GM12872 (cell line): Measurements from ENCODE around the gene CDYL.

Experiments
- CTCF ChIP-seq: IDR thresholded peaks from 3 replicates; pipeline ENCODE4 v1.5.1; 2011; ENCODE audit warnings: low read depth, mild to moderate bottlenecking, low read length, moderate library complexity; ENCODE audit not compliant: insufficient read depth

CDYL gene

GRCh38 chr6:4973982-4974745 is 198.0 kb downstream of the CDYL start:
- TF ChIP-seq CTCF = no peak

DNA sequence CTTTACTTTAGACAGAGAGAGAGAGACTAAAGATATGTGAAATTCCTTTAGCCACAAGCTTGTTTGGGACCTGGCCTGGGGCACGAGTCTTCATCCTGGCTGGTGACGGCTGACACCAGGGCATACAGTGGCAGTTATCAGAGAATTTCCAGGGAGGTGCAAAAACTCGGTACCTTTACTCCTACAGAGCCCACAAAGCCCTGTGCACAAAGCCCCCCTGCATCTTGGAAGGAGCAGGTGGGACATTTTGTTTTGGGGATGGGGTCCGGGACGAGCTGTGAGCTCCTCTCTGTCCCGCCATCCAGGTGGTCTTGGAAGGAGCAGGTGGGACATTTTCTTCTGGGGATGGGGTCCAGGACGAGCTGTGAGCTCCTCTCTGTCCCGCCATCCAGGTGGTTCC is 198.8 kb downstream of the CDYL start:
- TF ChIP-seq CTCF = no peak

GRCh38 chr6:4975506-4975905 is 199.3 kb downstream of the CDYL start:
- TF ChIP-seq CTCF = no peak

- TF ChIP-seq CTCF = no peak
These were observed 201.3 kb downstream of the CDYL start for GRCh38 chr6:4977468-4977867.

GRCh38 chr6:4979426-4979825 is 203.2 kb downstream of the CDYL start:
- no peak for TF ChIP-seq CTCF

DNA sequence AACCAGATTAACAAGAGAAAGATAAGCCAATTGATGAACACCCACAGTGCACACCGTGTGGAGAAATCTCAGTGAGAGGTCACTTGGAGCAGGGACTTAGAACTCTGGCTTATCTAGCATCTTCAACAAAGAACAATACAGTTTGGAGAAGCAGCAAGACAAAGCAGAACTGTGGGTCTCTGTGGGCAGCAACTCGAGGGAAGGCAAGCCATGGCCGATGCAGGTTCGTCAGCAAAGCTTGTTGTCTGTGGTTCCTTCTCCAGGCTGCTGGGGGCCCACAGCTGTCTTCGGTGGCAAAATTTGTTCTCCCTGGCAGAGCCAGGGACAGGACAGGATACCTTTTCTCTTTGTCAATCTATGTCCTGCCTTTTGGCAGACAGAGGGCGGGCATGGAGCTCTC is 205.6 kb downstream of the CDYL start:
- no peak for TF ChIP-seq CTCF

- TF ChIP-seq CTCF = no peak
These were observed 207.1 kb downstream of the CDYL start for GRCh38 chr6:4983322-4983721.
